Transverse colon (tissue), 4 donors: ENCODE data around the gene FSTL5.

Source experiments
- EP300 ChIP-seq: sonication (generic); formaldehyde crosslinking; IDR thresholded peaks from one replicate; pipeline ENCODE4 v1.6.1; 2017; ENCODE audit warnings: antibody characterized with exemption, low read depth
- POLR2A ChIP-seq: fragments of 450-650 bp; IDR thresholded peaks from one replicate; pipeline ENCODE4 v1.6.1; 2016; ENCODE audit warnings: antibody characterized with exemption, mild to moderate bottlenecking, moderate library complexity
- POLR2AphosphoS5 ChIP-seq, 3 donors: sonication (generic); formaldehyde crosslinking; IDR thresholded peaks; one replicate each; pipeline ENCODE4 v1.6.1; 2016; ENCODE audit warnings: antibody characterized with exemption in 3 of 3
- TF ChIP-seq, protein P1 (sequence below), 5 experiments: fragments of 200-600 bp in 3 of 5; fragments of 450-650 bp in 2 of 5; sonication (generic) in 3 of 5; IDR thresholded peaks; 1 replicate in 2 of 5; 2 replicates in 3 of 5; pipeline ENCODE4 v1.5.1; 2016 to 2017; ENCODE audit warnings: antibody characterized with exemption in 5 of 5, inconsistent platforms in 3 of 5, mild to moderate bottlenecking in 2 of 5, moderate library complexity in 1 of 5

DNA sequence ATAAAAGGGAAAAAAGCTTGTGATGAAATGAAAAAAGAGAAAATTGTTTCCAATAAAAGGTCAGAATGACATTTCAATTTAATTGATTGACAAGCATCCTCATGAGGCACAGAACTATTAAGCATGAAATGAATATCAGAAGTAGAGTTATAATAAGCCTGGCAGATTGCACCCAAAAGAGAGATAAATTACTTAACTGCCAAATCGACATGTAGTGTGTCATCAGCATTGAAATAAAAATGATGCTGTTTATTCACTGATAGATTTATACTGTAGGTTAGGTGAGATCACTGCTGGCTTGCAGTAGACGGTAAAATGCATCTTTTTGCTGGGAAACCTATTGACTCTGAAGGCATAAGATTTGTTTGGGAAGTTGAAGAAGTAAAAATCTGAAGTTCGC, 507.2 kb downstream of the FSTL5 start:
- TF ChIP-seq, protein P1, sequence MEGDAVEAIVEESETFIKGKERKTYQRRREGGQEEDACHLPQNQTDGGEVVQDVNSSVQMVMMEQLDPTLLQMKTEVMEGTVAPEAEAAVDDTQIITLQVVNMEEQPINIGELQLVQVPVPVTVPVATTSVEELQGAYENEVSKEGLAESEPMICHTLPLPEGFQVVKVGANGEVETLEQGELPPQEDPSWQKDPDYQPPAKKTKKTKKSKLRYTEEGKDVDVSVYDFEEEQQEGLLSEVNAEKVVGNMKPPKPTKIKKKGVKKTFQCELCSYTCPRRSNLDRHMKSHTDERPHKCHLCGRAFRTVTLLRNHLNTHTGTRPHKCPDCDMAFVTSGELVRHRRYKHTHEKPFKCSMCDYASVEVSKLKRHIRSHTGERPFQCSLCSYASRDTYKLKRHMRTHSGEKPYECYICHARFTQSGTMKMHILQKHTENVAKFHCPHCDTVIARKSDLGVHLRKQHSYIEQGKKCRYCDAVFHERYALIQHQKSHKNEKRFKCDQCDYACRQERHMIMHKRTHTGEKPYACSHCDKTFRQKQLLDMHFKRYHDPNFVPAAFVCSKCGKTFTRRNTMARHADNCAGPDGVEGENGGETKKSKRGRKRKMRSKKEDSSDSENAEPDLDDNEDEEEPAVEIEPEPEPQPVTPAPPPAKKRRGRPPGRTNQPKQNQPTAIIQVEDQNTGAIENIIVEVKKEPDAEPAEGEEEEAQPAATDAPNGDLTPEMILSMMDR (IDR thresholded peaks at IDR 0.05), result no peak
- TF ChIP-seq POLR2A (no peak), EP300 (no peak), POLR2AphosphoS5 (IDR thresholded peaks at IDR 0.05) (no peak)
